GM21576 (cell line): ENCODE measurements around the gene COG5.

Experiments
- ATAC-seq: cut with Tn5 transposase; IDR thresholded peaks from one replicate; pipeline ENCODE4 v1.9.1; 2021; ENCODE audit warnings: mild to moderate bottlenecking, moderate library complexity; ENCODE audit not compliant: unreplicated experiment

Gene COG5

DNA sequence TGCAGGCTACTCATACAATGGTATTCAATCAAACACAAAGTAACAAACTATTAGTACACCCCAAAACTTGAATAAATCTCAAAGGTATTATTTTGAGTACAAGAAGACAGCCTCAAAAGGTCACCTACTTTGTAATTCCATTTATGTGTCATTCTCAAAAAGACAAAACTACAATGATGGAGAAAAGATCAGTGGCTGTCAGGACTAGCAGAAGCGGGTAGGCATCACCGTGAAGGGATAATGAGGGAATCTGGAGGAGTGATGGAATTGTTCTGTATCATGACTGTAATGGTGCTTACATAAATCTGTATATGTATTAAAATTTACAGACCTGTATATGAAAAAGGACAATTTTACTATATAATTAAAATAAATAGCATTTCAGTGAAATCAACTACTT lies 37.0 kb downstream of the COG5 start:
- ATAC-seq: no peak

DNA sequence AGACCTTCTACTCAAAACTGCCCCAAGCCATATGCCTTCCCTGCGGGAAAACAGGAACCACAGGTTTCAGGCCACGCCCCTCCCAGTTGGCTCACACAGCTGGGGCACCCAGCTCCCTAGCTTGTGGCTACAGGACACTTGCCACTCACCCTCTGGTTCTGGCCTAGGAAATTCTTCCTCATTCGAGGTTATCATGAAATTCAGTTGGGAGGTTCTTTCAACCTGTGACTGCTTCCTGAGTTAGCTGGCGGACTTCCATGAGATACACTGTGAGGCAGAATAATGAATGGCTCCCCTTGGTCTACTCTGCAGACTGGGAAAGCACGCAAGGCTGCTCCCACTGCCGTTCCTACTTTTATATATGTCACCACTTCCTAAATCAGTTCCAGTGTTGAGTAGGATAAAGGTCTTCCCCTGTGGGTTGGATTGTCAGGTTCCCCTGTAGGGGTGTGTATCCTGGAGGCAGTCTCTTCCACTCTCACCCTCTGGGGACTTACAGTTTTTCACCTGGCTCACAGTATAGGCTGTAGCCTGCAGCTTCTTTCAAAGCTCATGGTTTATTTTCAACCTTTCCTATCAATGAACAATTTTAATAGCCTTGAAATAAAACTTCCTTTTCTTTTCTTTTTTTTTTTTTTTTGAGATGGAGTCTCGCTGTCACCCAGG lies 56.9 kb downstream of the COG5 start:
- ATAC-seq: no peak

GRCh38 chr7:107505997-107506673 lies 57.6 kb downstream of the COG5 start:
- ATAC-seq: no peak

DNA sequence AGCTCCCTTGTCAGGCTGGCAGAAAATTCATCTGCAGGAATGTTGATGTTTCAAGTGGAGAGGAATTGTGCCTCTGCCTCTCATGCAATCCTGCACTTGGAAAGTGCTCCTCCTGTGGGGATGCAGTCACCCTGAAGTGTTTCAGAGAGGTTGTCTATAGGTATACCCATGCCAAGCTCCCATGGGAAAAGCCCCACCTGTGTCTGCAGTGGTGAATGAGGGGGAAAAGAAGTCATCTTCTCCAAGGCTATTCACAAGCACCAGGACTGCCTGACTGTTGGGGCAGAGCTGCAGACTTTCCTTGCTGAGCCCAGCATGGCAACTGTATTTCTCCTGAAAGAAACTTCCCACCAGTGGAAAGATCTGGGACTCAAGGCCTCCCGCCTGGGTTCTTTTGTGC lies 58.4 kb downstream of the COG5 start:
- ATAC-seq: no peak

GRCh38 chr7:107503687-107504086 lies 60.0 kb downstream of the COG5 start:
- ATAC-seq: no peak

DNA sequence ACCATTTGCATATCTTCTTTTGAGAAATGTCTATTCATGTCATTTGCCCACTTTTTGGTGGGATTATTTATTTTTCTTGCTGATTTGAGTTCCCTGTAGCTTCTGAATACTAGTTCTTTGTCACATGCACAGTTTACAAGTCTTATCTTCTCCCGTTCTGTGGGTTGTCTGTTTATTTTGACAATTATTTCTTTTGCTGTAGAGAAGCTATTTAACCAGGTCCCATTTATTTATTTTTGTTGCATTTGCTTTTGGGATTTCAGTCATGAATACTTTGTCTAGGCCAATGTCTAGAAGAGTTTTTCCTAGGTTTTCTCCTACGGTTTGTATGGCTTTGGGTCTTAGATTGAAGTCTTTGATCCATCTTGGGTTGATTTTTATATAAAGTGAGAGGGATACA lies 60.9 kb downstream of the COG5 start:
- no peak for ATAC-seq

GRCh38 chr7:107502154-107502553 lies 61.6 kb downstream of the COG5 start:
- ATAC-seq: no peak

GRCh38 chr7:107501593-107501992 lies 62.1 kb downstream of the COG5 start:
- no peak for ATAC-seq

- no peak for ATAC-seq
Observed at GRCh38 chr7:107499731-107500130, 64.0 kb downstream of the COG5 start.

DNA sequence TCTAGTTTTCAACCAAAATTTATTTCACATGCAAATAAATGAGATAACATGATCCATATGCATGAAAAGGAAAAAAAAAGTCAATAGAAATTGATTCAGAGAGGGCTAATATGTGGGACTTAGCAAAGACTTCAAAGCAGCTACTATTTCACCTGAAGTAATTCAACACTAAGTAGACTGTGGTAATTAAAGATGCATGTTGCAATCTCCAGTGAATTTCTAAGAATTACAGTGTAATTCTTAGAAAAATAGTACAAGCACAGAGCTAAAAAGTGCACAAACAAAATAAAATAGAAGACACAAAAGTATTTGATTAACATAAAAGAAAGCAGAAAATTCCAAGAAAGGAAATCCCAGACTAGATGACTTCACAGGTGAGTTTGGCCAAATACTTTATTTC lies 68.2 kb downstream of the COG5 start:
- no peak for ATAC-seq

DNA sequence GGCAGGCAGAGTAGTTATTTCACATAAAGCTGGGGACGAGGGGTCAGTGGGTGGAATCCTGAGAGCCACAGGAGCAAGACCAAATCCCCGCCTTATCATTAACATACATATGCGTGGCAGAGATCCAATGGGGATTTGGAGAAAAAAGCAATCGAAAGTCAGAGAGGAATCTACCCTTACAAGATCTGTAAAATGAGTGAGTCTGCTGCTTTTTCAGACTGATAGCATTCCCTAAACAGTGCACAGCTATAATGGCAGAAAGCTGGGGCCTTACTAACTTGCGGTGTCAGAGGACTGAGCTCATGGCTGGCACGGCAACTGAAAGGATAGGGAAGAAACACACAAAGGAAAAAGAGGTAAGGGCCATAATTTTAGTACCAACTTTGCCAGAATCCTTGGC lies 68.8 kb downstream of the COG5 start:
- no peak for ATAC-seq

DNA sequence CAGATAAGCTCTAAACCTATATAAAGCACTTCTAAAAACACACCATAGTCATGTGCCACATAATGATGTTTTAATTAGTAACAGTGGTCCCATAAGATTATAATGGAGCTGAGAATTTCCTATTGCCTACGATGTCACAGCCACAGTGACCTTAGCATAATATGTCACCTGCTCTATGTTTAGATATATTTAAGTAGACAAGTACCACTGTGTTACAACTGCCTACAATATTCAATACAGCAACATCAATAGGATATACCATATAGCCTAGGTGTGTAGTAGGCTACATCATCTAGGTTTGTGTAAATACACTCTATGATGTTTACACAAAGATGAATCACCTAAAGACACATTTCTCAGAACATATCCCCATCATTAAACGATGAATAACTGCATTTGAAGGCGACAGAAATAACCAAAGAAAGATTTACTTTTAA lies 69.4 kb downstream of the COG5 start:
- no peak for ATAC-seq

DNA sequence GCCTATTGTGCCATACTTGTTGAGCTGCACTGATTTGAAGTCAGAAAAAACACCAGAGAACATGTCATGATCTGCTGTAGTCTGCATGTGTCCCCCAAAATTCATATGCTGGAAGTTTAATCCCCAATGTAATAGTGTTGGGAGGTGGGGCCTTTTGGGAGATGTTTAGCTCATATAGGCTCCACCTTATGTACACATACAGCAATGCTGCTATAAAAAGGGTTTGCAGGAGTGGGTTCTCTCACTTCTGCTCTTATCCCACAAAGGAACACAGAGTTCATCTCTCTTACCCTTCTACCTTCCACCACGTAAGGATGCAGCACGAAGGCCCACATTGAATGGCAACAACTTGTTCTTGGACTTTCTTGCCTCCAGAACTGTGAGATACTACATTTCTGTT lies 70.8 kb downstream of the COG5 start:
- no peak for ATAC-seq

- ATAC-seq: no peak
Observed at GRCh38 chr7:107486041-107486440, 77.7 kb downstream of the COG5 start.

DNA sequence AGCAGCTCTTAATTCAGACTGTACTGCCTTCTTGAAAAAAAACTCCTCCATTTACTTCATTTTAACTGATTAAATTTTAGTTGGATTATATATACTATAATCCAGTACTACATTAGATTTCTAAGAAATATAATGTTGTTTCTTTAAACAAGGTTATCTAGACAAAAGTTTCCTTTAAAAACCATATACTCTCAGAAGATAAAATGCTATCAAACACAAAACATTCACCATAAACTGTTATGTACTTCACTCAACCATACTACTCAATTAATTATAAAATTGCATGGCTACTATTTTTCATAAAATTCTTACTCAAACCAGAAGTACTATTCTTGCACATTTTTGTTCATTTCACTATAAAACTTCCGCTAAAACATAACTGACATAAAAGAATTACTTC lies 81.1 kb downstream of the COG5 start:
- no peak for ATAC-seq

DNA sequence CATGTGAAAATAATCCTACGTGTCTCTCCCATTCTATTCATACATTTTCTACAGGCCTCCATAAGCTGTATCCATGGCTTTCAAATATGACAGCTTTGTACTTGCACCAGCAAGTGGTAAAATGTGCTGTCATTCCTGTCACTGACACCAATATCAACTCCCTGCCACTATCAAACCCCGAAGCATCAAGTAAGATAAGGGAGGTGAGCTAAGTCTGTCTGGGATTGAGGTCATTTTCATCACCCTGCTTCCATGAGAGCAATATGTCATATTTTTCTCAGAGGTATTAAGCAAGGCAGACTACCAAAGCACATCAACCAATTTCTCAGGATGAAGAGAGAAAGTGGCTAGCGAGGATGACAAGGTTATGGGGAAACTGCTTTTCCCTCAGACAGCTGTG lies 82.8 kb downstream of the COG5 start:
- ATAC-seq: no peak

- ATAC-seq: no peak
Observed at GRCh38 chr7:107479303-107479702, 84.4 kb downstream of the COG5 start.

- ATAC-seq: no peak
Observed at GRCh38 chr7:107474104-107474521, 89.6 kb downstream of the COG5 start.

- ATAC-seq: no peak
Observed at GRCh38 chr7:107472116-107472515, 91.6 kb downstream of the COG5 start.

DNA sequence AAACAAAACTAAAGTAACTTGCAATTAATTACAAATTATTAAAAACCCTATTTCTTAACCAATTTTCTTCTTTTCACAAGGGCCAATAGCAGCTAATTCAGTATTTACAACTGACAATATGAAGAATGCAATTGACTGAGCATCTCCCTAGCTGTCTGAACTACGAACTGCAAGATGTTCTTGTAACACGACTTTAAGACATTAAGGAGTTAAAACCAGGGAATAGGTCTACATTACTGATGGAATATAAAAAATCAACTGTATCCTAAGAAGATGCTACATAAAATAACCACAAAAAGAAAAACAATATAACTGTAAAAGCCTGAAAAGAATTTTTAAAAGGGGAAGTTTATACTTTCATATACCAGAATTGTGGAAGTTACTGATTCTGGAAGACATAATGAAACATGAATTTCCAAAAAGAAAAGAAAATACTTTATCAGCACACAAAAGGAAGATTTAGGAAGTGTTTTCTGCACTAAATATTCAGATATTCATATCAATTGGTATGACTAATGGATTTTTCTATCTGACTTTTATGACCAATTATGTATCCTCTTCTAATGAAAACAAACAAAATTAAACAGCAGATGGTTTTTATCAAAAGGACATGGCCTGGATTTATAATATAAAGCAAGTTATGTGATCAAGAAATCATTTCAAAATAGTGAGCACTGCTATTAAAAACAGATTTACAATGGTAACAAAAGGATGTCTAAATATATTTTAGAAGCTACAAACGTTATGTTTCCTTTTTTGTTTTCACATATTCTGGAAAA lies 92.2 kb downstream of the COG5 start:
- ATAC-seq: no peak

- no peak for ATAC-seq
Observed at GRCh38 chr7:107469929-107470328, 93.8 kb downstream of the COG5 start, which contains the start of gene GPR22. Gene GPR22, plus strand, starts transcription at chr7:107470057. Its CDS starts 4,004 bp downstream, at chr7:107474061.

DNA sequence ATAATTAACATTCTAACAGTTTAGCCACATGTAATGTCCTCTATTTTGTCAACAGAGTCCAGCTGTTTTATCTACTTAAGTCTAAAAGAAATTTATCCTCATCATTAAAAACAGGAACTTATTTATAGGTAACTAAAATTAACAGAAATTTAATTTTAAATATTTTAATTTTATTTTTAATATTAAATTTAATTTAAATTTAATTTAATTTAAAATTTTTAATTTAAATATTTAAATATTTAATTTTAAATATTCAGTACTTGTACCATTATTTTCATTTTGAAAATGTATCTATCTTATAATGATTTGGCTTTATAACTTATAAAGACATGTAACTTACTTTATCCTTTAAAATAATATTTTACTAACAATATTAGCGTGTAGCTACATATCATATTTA lies 94.9 kb downstream of the COG5 start:
- no peak for ATAC-seq
